HG03432 (cell line): ENCODE results near the gene CNTNAP5.

Experiments used
- ATAC-seq: cut with Tn5 transposase; IDR thresholded peaks from one replicate; pipeline ENCODE4 v1.9.1; 2021; ENCODE audit warnings: mild to moderate bottlenecking, moderate library complexity; ENCODE audit not compliant: unreplicated experiment

CNTNAP5 gene

GRCh38 chr2:124756048-124756447 lies 731.0 kb downstream of the CNTNAP5 start:
- ATAC-seq: no peak

DNA sequence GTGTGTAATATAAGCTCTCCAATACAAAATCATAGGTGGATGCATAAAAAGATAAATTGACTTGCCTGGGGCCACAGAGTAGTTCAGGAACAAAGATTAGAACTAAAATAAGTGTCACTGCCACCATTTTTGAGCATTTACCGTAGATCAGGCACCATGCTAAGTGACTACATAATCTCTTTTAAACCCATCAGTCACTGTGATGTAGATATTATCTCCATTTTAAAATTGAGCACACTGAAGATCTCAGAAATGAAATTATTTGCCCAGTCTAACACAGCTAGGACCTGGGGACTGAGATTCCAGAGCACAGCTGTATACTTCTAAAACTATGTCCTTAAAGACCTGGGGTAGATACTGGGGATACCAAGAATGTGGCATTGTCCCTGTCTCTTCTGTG lies 737.3 kb downstream of the CNTNAP5 start:
- no peak for ATAC-seq

DNA sequence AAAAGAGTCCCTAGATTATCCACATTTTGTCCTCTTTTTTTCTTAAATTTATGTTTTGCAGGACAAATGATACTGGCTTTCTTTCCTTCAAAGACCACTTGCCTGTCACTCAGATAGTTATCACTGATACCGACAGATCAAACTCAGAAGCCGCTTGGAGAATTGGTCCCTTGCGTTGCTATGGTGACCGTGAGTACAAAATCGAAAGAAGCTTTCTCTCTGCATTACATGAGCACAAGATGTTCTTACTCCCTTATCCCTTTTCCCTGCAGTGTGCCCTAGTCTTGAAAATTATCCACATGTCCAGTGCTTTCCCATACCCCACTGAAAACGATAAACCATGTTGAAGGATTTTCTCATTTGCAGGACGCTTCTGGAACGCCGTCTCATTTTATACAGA lies 738.5 kb downstream of the CNTNAP5 start:
- ATAC-seq: no peak

DNA sequence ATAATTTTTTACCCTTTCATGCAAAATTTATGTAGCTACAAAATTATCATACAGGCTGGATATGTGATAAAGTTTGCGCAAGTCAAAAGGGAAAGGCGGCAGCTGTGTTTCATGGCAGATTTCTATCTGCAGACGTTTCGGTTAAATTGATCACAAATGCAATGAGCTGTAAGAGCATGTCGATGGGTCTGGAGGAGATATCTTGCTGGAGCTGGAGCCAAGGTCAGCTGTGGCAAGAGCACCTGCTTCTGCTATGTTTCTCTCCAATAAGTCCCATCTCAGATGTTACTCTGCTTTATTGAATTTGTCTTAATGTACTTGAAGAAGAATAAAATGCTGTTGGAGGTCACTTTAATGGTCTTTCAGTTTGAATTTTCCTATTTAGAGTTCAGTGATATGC lies 749.7 kb downstream of the CNTNAP5 start:
- ATAC-seq: no peak

GRCh38 chr2:124776332-124776731 lies 751.2 kb downstream of the CNTNAP5 start:
- no peak for ATAC-seq

- ATAC-seq: no peak
Observed at GRCh38 chr2:124778076-124778475, 753.0 kb downstream of the CNTNAP5 start.

GRCh38 chr2:124796647-124797046 lies 771.6 kb downstream of the CNTNAP5 start:
- ATAC-seq: no peak

DNA sequence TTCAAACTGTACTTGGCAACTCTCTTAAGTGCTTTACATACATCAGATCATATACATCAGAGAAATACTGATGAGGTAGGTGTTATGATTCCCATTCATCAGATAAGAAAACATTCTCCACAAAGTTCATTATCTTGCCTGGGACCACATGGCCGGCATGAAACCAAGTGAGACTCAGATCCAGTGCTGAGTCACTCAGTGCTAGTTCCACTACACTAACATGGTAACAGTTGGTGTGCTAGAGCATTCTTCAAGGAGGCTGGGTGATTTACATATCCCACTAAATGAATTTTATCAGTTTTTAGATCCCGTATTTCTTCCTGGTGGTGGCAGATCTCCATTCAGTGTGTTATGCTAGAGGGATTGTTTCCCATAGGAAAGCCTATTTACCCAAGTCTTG lies 772.0 kb downstream of the CNTNAP5 start:
- ATAC-seq: no peak

DNA sequence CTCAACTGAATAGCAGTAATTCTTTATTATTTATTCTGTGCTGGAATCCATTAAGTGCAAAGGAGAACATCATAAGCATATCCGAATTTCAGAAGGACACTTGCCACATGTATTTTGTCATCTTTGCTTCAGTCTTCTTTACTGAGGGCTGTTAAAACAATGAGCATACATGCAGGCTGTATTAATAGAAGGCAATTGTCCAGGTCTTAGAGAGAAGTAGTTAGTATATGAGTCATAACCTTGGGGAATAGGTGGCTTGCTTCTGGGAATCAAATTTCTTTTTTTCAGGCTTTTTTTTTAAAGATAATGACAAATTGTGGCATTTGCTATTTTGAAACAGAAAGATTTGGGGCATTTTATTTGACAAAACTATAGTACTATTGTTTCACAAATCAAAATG lies 773.5 kb downstream of the CNTNAP5 start:
- no peak for ATAC-seq

DNA sequence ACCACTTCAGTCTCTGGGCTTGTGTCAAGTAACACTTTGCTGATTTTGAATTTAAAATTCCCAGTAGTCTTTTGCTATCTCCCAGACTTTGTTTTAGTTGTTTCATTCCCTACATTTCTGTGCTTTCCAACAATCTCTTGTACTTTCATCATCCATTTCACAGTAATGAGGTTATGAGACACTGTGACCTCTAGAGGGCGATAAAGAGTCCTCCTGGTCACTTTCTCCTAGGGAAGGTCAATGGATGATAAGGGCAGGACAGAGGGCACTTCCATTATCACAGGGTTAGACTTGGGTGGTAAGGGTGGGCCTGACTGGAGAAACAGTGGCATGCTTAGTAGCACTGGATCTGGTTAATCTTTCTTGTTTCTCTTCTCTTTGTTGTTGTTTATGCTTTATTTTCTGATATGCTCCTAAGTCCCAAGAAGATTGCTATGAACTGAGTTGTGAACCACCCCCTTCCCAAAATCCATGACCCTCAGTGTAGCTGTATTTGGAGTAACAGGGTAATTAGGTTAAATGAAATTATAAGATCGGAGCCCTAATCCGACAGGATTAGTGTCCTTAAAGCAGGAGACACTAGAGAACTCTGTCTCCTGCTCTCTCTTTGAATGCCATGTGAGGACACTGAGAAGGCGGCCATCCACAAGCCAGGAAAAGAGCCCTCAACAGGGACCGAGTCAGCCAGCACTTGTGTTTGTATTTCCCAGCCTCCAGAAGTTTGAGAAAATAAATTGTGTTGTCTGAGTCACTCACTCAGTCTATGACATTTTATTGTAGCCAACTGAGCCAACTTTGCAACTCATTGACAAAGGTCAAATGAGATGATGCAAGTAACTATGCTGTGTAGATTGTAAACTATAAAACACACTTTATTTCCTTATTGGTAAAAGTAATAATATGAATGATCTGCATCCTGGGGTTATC lies 779.2 kb downstream of the CNTNAP5 start:
- ATAC-seq: peak; percentile 62

DNA sequence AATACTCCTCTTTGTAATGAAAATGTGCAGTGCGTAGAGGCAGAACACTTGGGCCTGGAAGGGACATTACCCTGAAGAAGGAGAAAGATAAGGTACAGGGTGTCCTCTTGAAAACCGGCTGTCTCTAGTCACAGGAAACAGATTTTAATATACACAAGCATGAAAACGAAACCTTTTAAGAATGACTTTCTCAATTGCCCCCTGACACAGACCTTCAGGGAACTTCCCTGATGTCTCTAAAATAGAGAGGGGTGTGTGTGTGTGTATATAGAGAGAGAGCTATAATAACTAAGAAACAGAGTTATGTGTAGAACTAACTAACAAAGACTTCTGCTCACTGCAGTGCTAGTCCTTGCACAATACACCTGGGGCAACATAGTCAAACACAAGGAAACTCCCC lies 780.0 kb downstream of the CNTNAP5 start:
- ATAC-seq: peak; percentile 92

DNA sequence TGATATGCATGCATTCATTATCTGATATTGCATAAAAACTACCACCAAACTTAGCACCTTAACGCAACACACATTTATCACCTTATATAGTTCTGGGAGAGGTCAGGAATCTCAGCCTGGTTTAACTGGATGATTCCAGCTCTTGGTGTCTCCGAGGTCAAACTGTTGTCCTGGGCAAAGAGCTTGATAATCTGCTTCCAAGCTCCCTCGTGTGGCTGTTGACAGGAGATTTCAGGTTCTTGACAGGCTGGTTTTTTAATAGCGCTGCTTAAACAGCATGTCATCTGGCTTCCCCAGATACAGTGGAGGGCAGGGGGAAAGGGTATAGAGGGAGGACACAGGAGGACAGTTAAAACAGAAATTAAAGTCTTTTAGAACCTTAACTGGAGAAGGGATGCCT lies 785.0 kb downstream of the CNTNAP5 start:
- no peak for ATAC-seq

DNA sequence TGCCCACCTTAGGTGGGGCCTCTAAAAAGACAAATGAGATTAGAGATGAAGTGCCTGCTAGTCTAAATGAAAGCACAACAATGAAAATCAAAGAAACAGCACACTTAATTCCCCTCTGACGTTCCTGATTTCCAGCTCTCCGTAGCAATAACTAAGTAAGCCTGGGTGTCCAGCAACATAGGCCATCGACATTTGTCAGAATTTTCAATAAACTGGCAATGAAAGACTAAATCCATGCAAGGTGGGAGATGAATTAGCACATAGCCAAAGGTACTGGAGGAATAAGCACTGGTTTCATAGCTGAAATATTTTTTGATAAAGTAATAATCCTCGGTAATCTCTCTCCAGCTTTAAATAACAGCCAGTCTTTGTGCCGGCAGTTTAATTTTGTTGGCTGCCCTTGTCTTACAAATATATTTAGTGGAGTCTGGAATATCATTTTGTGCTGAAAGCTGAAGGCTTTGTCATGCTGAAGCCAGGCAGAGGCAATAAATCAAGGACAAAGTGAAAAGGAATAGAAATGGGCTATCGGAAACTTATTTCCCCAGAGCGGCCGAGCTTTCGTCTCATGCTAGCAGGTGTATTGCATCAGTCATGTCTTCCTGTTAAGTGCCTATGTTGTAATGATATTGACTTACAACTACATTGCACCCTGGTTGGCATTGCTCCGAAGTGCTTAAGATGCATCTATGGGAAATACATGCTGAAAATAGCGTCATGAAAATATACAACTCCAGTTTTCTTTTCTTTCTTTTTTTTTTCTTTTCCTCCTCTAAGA lies 790.1 kb downstream of the CNTNAP5 start:
- ATAC-seq: no peak

DNA sequence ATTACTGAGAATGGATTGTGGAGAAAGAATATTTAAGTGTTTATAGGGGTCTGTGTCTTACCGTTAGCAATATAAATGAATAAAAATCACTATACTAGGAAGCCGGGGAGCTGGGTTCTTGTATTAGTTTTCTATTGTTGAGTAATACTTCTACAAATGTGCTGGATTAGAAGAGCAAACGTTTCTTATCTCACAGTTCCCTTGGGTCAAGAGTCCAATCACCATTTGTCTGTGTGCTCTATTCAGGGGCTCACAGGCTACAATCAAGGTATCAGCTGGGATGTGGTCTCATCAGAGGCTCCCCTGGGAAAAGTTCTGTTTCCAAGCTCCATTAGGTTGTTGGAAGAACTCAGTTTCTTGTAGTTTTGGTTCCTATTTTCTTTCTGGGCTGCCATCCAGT lies 790.9 kb downstream of the CNTNAP5 start:
- no peak for ATAC-seq

- ATAC-seq: no peak
Observed at GRCh38 chr2:124822516-124822915, 797.4 kb downstream of the CNTNAP5 start.

DNA sequence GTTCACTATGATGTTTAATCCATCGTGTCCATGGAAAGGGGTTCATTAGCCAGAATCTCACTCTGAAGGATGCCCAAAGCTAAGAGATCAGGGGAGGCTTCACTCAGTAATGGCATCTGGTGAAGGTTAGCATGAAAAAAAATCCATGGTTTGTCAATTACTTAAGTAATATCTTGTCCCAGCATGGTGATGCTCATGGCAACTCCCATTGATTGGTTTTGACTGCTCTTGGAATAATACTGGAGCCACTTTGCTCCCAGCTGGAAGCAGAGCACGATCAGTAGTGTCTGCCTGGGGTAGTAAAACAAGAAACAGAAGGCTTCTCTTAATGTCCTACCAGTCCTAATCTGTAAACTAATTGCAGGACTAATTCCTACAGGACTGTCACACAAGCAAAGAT lies 799.4 kb downstream of the CNTNAP5 start:
- ATAC-seq: no peak

DNA sequence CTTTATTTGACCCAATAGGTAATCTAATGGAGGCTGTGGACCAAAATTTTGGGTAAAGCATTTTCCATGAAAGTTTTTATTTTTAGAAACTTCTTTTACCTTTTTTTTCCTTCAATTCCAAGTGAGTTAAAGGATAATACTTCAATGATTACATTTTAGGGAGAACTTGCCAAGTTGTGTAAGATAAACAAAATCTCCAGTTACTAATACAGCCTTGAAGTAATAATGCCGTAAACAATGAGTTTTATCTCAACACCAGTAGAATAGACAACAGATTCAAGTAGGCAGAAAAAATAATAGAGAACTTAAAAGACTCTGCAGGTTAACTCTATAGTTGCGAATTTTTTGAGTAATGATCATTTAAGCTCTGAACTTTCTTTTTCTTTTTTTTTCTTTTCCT lies 807.4 kb downstream of the CNTNAP5 start:
- ATAC-seq: no peak

DNA sequence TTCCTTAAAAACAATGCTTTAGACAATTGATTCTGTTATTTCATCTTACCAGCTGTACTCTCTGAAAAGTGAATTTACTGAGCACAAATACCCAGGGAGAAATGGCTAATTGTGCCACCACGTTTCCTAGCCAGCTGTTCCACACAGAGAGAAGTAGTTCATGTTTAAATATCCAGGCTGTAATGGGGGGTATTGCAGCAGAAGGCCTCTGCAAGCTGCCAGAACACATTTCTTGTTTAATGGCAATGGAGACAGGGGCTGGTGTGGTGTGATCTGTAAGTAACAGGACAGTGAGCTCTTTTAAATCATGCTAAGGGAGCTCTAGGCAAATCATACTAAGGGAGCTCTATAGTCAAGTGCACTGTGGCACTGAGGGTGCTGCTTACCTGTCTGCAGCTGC lies 809.2 kb downstream of the CNTNAP5 start:
- ATAC-seq: no peak

- ATAC-seq: no peak
Observed at GRCh38 chr2:124835331-124835730, 810.2 kb downstream of the CNTNAP5 start.

DNA sequence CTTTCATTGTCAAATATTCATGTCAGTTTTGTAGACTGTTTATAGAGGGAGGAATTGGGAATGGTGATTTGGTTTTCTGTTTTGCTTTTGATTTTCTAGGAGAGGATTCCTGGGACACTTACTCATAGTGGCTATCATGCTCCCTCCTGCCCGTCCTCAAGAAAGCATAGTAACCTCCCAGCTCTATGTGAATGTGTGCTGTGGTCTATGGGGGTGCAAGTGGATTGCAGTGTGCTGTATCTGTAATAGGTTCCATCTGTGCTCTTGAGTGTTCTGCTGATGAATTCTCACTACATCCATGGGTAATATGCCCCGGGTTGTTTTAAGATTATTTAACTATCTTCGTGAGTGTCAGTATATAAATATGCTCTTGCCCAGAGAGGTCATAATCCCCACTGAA lies 811.3 kb downstream of the CNTNAP5 start:
- ATAC-seq: no peak

DNA sequence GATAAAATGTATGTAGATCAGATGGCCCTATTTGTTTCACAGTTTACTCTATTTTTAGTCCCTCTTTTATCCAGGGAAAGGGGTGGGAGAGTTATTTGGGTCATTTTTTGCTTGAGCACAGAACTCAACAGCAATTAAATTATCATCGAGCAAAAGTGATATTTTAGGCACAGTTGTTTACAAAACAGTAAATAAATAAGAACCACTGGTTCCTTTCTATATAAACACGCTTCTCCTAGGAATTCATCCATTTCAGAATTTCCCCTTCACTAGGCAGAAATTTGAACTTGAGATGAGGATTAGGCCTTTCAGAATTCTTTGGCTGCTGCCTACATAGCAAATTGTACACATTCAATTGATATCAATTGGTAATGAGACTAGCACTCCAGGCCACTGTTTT lies 812.4 kb downstream of the CNTNAP5 start:
- ATAC-seq: no peak

GRCh38 chr2:124838406-124838805 lies 813.3 kb downstream of the CNTNAP5 start:
- no peak for ATAC-seq
